HG03064 (cell line): ENCODE data around the gene DLGAP1.
"Not testable (repeated sequence)": the region's sequence is repeated elsewhere in the genome, so short reads cannot be mapped to it uniquely, and the experiment has no call there.

Experiments
- ATAC-seq: cut with Tn5 transposase; IDR thresholded peaks from one replicate; pipeline ENCODE4 v1.9.1; 2021; ENCODE audit warnings: low read depth; ENCODE audit not compliant: unreplicated experiment

DLGAP1 gene

DNA sequence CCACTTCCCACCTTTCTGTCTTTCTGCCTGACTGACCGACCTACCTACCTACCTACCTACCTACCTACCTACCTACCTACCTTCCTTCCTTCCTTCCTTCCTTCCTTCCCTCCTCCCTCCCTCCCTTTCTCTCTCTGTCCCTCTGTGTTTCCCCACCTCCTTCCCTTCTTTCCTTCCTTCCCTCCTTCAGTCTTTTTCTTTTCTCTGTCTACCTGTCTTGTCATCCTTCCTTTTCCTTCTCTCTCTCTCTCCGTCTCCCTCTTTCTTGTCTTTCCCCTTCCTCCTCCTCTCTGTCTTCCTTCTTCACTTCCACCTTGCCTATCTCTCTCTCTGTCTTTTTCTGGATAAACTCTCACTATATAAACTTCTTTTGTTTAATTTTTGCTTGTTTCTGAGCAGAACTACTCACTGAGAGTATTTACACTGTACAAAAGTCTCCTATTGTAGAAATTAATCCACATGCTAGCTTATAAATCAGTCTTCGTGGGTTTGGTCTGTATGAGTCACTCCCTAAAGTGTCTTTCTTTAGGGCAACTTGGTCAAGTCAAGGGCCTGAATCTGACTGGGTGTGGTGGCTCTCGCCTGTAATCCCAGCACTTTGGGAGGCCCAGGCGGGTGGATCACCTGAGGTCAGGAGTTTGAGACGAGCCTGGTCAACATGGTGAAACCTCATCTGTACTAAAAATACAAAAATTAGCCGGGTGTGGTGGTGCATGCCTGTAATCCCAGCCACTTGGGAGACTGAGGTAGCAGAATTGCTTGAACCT is 871.8 kb downstream of the DLGAP1 start:
- ATAC-seq = not testable (repeated sequence)

DNA sequence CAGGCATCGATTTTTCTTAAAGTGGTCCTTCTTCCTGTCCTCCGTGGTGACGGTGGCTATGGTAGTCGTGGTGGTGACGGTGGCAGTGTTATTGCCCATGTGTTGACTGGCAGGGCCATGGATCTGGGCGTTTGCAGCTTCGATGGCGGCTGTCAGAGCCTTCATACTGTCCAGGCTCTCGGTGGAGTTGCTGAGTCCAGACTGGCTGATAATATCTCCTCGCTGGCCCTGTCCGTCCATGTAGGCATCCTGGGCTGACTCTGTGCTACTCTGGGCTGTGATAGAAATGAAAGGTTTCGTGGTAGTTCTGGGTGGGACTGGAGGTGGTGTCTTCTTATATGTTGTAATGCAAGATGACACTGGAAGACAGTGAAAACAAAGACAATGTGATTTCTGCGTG is 873.2 kb downstream of the DLGAP1 start:
- no peak for ATAC-seq

DNA sequence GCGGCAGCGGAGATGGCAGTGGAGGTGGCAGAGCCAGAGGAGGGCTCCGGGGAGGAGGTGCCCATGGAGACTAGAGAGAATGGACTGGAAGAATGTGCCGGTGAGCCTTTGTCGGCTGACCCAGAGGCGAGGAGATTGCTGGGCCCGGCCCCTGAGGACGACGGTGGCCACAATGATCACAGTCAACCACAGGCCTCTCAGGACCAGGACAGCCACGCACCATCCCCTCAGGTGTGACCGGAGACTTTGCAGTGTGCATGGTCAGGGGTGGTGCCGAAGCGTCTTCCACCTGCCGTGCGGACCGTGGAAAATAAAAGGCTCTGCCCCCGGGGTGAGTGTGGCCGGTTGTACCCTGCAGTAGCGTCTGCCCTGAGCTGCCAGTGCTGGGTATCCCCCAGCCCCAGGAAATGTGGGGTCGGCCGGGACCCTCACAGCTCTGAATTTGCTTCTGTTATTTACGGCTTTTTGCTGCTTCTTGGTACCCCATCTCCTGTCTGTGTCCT is 874.5 kb downstream of the DLGAP1 start:
- ATAC-seq = not testable (repeated sequence)

DNA sequence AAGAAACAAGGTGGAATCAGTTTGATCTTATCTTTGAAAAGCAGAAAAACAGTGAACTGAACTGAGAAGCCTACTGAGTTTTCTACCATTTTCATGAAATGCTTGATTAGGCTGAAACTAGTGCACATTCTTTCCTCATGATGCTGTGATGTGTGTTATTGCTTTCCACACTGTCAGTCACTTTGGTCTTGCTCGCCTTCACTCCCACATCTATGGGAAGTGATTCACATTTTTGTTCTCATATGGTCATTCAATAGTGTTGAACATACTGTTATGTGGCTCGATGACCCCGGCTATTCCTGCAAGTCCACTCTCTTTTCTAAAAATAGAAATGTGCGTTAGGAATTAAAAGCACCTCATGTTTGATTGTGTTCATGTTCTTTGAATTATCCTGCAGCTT is 875.4 kb downstream of the DLGAP1 start:
- no peak for ATAC-seq

DNA sequence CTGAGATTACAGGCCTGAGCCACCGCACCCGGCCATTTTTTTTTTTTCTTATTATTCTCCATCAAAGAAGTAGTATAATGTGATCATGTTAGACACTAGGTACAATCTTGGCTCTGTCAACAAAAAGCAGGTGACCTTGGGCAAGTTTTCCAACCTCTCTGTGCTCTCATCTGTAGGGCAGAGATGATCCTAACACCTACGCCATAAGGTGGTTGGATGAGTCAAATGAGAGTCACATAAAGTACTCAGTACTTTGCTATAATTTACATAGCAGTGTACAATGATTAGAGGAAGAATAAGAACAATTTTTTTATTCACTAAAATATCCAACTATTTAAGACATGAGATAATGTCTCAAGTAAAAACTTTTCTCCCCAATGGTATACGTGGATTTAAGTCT is 876.5 kb downstream of the DLGAP1 start:
- ATAC-seq = no peak

DNA sequence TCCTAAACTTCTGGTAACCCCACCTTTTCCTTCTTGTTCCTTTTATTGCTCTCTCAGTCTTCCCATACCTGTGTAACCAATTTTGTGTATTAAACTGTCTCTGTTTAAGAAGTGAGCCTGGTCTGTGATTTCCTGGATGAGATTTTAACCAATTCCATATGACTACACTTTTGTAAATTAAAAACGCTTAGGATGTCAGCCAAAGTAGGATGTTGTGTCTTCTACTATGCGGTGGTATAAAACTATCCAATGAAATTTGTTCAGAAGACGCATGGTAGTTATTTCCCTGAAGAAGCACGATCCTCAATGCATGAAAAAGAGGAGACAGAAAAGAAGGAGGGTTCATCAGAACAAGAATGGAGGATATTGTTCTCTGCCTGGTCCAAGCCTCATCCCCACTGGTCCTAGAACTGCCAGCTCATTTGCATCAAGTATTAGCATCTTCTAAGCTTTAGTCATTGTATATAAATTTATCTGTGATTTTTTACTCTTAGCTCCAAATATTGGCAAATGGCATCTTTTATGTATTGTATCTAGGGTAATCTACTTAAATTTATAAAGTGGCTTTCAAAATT is 877.7 kb downstream of the DLGAP1 start:
- ATAC-seq = no peak

DNA sequence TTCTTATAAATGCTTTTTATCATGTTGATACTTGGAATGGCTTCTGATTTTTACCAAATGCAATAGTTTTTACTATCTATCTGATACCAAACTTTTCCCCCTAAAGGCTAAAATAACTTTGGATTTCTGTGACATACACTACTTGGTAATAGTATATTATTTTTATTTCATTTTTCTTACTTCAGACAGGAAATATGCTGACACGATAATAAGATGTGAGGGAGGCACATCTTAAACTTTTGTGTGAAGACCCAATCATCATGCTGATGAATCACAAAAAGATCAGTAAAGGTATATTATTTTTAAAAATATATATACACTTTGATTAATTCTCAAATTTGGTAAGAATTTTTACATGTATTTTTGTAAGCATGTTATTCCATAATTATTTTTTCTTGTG is 882.3 kb downstream of the DLGAP1 start:
- ATAC-seq = no peak

DNA sequence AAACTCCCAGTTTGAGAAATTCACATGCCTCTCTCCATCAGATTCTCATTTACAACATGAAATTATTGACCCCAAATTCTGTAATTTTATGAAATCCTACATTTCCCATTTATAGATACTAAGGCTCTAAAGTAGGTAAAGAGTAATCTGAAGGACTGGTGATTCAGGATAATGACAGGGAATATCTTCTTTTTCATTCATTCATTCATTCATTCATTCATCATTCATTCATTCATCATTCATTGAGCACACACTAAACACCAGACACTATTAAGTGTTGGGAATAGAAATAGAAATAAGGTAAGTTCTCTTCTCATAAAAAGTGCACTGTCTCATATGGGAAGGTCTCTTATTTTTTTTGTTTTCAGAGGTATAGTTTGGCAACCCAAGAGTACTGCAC is 888.3 kb downstream of the DLGAP1 start:
- no peak for ATAC-seq

DNA sequence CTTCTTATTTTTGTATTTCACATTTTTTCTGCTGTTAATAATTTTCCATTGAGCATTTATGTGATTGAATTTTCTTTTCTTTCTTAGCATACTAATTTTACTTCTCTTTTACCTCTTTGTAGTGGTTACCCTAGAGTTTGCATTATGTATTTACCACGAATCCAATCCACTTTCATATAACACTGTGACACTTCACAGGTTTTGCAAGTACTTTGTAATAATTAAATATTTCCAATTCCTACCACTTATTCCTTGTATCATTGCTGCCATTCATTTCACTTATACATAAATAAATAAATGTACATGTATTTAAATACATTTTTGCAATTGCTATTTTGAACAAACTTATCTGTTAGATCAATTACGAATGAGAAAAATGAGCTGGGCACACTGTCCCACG is 894.4 kb downstream of the DLGAP1 start:
- no peak for ATAC-seq

DNA sequence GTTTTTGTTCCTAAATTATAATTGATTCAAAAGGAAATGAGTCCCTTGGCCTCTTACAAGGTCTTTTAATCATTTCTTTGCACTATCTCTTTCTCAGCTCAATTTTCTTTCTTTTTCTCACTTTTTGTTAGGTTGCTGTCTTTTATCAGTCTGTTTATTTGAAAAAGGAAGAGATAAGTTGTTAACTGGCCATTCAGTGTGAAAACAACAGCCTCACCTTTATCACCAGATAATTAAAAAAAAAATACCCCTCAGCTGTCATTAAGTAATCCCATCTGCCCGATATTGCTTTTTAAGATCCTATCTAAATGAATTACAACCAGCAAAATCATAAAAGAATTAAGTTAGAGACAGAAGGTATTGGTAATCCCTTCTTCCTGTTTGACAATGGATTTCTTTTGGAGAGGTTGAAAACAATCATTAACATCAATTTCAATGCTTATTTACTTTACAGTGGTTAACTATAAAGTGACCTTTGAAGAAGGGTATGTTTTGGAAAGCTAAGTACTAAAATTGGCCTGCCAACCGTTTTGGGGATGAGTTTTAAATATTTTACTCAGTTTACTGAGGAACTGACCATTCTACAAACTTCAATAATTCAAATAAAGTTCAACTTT is 900.2 kb downstream of the DLGAP1 start:
- no peak for ATAC-seq

DNA sequence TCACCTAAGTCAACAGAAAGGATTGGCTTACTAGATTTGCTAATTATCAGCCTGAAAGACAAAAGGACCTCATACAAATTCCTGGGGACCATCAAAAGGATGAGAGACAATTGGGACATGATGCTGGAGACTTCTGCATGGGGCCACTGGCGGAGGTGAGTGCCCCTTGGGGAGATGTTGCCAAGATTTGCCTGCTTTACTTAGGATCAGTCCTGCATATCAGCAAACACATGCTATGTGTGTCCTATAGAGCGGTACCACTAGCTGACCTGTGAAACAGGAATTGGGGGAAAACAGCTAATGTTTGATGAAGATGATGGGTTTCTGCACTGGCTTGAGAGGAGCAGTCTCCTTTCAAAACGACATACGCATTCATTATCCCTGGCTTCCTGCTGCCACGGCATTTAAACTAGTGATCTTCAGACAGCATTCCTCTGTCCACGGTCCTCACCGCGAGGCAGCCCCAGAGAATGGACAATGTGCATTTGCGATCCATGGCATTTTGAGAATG is 901.0 kb downstream of the DLGAP1 start:
- no peak for ATAC-seq

DNA sequence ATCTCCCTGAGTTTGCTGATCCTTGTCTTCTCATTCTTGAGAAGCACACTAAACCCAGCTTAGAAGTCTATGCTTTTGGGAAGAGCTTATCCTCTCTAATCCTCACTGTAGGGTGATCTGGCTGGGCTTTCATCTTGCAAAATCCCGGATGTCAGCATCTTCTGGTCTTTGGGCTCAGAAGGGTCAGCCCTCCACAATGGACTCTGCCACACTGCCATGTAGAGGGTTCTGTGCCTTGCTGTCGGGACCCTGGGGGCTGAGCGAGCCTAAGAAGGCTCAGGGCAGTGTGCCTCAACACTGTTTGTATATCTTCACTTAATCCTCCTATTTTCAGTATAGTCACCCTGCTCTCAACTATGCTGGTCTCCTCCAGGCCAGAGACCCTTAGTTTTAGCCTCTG is 902.8 kb downstream of the DLGAP1 start:
- no peak for ATAC-seq

DNA sequence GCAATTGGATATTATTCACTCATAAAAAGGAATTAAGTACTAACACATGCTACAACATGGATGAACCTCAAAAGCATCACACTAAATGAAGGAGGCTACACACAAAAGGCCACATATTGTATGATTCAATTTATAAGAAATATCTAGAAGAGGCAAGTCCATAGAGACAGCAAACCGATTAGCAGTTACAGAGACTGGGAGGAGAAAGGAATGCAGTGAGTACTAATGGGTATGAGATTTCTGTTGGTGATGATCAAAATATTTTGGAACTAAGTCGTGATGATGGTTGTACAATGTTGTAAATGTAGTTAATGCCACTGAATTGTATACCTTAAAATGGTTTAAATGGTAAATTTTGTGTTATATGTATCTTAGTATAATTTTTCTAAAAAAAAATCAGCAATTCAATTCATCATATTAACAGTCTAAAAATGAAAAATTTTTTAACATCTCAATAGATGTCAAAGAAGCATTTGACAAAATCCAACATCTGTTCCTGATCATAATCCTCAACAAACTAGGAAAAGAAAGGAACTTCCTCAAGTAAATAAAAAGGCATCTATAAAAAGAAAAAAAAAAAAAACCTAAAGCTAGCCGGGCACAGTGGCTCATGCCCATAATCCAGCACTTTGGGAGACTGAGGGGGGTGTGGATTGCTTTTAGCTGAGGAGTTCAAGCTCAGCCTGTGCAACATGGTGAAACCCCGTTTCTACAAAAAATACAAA is 907.1 kb downstream of the DLGAP1 start:
- no peak for ATAC-seq

DNA sequence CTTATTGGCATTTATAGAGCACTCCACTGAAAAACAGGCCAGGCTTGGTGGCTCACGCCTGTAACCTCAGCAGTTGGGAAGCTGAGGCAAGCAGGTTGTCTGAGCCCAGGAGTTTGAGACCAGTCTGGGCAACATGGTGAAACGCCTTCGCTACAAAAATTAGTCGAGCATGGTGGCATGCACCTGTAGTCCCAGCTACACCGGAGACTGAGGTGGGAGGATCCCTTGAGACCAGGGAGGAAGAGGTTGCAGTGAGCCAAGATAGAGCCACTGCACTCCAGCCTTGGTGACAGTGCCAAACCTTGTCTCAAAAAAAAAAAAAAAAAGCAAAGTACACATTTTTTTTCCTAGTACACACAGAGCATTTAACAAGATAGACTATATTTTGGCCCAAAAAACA is 909.0 kb downstream of the DLGAP1 start:
- ATAC-seq = no peak

DNA sequence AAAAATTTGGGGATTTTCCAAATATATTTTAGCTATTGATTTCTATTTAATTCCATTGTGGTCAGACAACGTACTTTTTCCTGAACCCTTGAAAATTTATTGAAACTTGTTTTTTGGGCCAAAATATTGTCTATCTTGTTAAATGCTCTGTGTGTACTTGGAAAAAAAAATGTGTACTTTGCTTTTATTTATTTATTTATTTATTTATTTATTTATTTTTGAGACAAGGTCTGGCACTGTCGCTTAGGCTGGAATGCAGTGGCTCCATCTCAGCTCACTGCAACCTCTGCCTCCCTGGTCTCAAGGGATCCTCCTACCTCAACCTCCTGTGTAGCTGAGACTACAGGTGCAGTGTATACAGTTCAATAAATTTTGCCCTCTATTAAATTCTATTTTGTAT is 910.6 kb downstream of the DLGAP1 start:
- no peak for ATAC-seq

DNA sequence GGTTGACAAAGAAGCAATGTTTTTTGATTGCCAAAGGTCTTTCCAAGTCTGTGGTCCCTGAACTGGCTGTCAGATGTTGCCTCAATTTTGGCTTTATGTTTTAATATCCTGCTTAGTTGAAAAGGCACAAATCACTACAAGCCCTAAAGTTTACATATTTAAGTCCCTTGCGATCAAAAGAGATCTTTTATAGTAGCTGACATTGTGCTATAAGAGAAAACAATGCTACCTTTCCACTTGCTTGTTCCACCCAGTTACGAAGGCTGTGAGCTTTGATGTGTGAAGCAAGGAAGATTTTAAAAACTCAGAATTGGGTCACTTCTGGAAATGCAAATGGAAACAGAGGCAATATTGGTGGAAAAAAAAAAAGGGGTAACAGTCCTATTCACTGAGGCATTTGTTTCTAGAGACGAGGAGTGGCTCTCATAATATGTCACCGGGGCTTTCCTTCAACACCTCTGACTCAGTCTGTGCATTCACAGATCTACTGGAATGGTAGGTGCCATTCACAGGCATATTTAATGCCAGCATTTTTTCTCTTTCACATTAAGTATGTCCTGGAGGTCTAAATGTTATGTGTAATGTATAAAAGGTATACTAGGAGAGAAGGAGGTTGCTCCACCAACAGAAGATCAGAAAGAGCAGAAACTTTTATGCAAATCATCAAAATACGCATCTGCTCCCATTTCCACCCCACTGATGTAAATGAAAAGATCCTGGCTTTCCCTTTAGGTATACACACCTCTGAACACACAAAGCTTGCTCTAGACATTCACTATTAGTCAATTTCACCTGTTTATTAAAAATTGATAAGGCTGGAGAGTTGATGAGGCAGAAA is 913.3 kb downstream of the DLGAP1 start:
- no peak for ATAC-seq

DNA sequence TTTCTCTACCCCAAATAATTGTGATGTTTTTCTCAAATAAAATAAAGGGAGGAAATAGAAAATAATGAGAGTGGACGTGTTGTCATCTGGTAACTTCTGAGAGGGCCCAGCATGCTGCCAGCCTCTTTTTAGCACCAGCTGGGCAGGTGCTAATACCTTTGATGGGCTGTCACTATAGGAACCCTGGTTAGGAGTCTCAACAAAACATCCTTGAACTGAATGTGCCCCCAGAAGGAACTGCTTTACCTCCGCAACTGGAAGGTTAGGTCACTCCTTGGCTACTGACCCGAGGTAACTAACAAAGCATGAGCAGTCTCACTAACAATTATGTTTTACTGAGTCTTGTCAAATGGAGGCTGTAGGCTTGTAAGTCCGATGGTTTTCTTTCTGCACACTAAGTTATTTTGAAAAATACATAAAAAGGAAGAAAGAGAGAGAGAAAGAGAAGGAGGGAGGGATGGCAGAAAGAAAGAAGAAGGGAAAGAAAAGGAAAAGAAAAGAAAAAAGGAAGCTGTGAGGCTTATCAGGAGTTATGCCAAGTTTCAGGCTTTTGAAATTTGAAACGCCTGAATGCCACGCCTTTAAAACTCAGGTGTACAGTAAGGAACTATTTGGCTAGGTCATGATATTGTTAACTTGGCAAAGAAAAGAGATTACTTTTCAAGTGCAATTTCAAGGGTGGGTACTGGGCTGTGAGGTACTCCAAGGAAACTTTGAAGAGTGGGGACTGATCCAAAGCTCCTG is 914.1 kb downstream of the DLGAP1 start:
- ATAC-seq = no peak

DNA sequence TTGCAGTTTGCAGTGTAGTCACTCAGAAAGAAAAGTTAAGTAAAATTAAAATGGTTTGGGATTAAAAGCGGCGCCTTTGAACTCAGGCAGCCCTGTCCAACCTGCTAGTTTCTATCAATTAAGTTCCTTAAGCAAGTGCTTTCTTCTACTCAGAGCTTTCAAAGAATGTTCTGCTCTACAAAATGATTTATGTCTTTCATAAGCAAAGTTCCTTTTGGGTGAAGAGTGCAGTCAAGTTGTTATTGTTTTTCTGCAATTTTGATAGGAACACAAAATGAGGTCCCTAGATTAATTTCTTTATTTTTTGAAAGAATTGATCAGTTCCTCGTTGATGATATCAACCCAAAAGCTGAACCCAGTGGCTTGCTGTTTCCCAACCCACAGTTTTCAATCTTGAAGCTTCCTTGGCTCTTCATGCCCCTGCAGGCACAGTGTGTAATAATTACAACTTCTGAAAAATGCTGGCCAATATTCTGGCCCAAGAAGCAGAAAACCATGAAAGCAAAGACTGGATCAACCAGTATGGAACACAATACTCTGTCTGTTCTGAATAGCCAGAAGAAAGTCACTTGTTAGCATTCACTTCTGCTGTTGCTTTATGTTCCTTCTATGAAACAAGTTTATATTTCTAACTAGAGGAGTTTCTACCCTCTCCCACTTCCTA is 916.0 kb downstream of the DLGAP1 start:
- ATAC-seq = no peak

DNA sequence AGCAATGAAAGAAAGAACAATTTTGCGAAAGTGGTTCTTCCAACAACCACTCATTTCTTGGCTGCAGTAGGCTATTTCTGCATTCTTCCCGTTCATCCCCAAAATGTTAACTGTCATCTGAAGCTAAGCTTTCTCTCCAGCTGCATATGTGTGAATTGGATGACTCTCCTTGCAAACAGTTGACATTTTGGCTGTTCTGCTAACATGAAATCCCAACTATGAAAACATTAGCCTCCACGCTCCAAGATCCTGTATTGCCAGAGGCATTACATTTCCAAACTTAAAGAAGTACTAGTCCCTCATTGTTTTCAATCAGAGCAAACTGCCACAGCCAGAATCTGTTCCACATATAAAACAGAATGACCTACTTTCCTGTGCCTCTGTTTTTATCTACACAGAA is 916.7 kb downstream of the DLGAP1 start:
- no peak for ATAC-seq
